Endothelial cell of umbilical vein (primary cell): Measurements from ENCODE around the gene SWT1. TPM values are rescaled to one million over a fixed set of nuclear protein-coding genes. Genes with fewer than 3 reads are reported as not detected.

Source experiments
- BruUV-seq: library from RNA; stranded (reverse); fragments of 400-500 nt; replicated peaks from 2 replicates; lab custom pipeline; 2021; lab: Mats Ljungman, UMichigan
- CTCF ChIA-PET: fragments of 300-600, 350-600 bp; sonication (Branson Sonifier 250); formaldehyde crosslinking; loops from one replicate; lab custom pipeline; 2021; ENCODE audit warnings: antibody characterized with exemption, inconsistent platforms; lab: Charles Lee
- POLR2A ChIA-PET: fragments of 300-600, 350-600 bp; sonication (Branson Sonifier 250); formaldehyde crosslinking; loops from one replicate; lab custom pipeline; 2021; ENCODE audit warnings: antibody characterized with exemption, inconsistent platforms; lab: Charles Lee
- DNase-seq: peaks from one replicate; pipeline ENCODE4 v3.0.0-alpha.2; 2011; ENCODE audit warnings: low read depth, low spot score
- FAIRE-seq: peaks from 2 replicates; lab custom pipeline; 2011; peaks lifted over from hg19 to GRCh38; lab: Jason Lieb, UNC
- H2AFZ ChIP-seq: 2 replicates; pipeline ENCODE4 v1.6.0; 2012; ENCODE audit warnings: low read depth, low read length, control low read depth, inconsistent platforms
- H3K27ac ChIP-seq: 2 replicates; pipeline ENCODE4 v1.5.1; 2011; ENCODE audit warnings: low read depth, mild to moderate bottlenecking, control low read depth, low read length, moderate library complexity; ENCODE audit not compliant: insufficient read depth
- H3K27me3 ChIP-seq, 2 experiments: 2 replicates each; pipeline versions ENCODE4 v1.6.0 to v1.6.1; 2011; ENCODE audit warnings: low read length in 2 of 2, mixed read lengths in 1 of 2; ENCODE audit not compliant: control insufficient read depth in 2 of 2, insufficient read depth in 2 of 2
- H3K36me3 ChIP-seq, 2 experiments: 2 replicates in 1 of 2; 3 replicates in 1 of 2; pipeline ENCODE4 v1.5.1; 2011; ENCODE audit warnings: low read length in 2 of 2, mild to moderate bottlenecking in 1 of 2, moderate library complexity in 1 of 2; ENCODE audit not compliant: control insufficient read depth in 2 of 2, insufficient read depth in 2 of 2; ENCODE audit errors: extremely low read depth in 1 of 2
- H3K4me1 ChIP-seq: 3 replicates; pipeline ENCODE4 v1.5.1; 2011; ENCODE audit warnings: mild to moderate bottlenecking, low read length; ENCODE audit not compliant: control insufficient read depth, insufficient read depth; ENCODE audit errors: extremely low read depth
- H3K4me2 ChIP-seq: 2 replicates; pipeline ENCODE4 v1.6.1; 2011; ENCODE audit warnings: low read length, control low read depth, mixed read lengths; ENCODE audit not compliant: insufficient read depth
- H3K4me3 ChIP-seq, 3 experiments: fragments of 200-600 bp in 1 of 3; sonication (generic), shearing (Covaris generic) in 1 of 3; replicated peaks in 1 of 3; 2 replicates each; pipeline ENCODE4 v1.5.1; 2011 to 2016; ENCODE audit warnings: control low read depth in 3 of 3, low read length in 3 of 3, mild to moderate bottlenecking in 2 of 3, inconsistent platforms in 1 of 3, low read depth in 1 of 3, moderate library complexity in 1 of 3; ENCODE audit not compliant: insufficient read depth in 1 of 3
- H3K79me2 ChIP-seq: 2 replicates; pipeline ENCODE4 v1.6.0; 2012; ENCODE audit warnings: low read length, inconsistent platforms; ENCODE audit not compliant: control insufficient read depth, insufficient read depth
- H3K9ac ChIP-seq: replicated peaks from 2 replicates; pipeline ENCODE3; 2011; ENCODE audit warnings: low read length, control low read depth; ENCODE audit not compliant: insufficient read depth; ENCODE audit errors: extremely low read depth
- H3K9me1 ChIP-seq: replicated peaks from 3 replicates; pipeline ENCODE4 v1.6.0; 2011; ENCODE audit warnings: mild to moderate bottlenecking, low read length; ENCODE audit not compliant: control insufficient read depth, insufficient read depth; ENCODE audit errors: extremely low read depth
- H3K9me3 ChIP-seq: replicated peaks from 2 replicates; pipeline ENCODE4 v1.5.1; 2012; ENCODE audit warnings: low read length, inconsistent platforms; ENCODE audit not compliant: control insufficient read depth, insufficient read depth
- H4K20me1 ChIP-seq: replicated peaks from 2 replicates; pipeline ENCODE3; 2011; ENCODE audit warnings: mild to moderate bottlenecking, low read length; ENCODE audit not compliant: control insufficient read depth, insufficient read depth; ENCODE audit errors: extremely low read depth
- CTCF ChIP-seq, 2 donors: IDR thresholded peaks; 1 replicate in 1 of 2; 2 replicates in 1 of 2; pipeline ENCODE4 v1.5.1; 2011; ENCODE audit warnings: low read length in 2 of 2, mild to moderate bottlenecking in 2 of 2, moderate library complexity in 2 of 2, control low read depth in 1 of 2, inconsistent platforms in 1 of 2, low read depth in 1 of 2; ENCODE audit not compliant: insufficient read depth in 1 of 2; ENCODE audit errors: extremely low read depth in 1 of 2
- EZH2 ChIP-seq: IDR thresholded peaks from 2 replicates; pipeline ENCODE4 v1.6.1; 2012; ENCODE audit warnings: borderline replicate concordance, low read depth, mild to moderate bottlenecking, moderate library complexity, low read length, inconsistent platforms; ENCODE audit not compliant: severe bottlenecking
- FOS ChIP-seq: IDR thresholded peaks from 2 replicates; pipeline ENCODE4 v1.6.1; 2011; ENCODE audit warnings: mild to moderate bottlenecking, low read length, moderate library complexity, borderline replicate concordance; ENCODE audit not compliant: insufficient read depth
- GATA2 ChIP-seq: IDR thresholded peaks from 2 replicates; pipeline ENCODE4 v1.7.0; 2011; ENCODE audit warnings: low read depth, mild to moderate bottlenecking, moderate library complexity, mixed read lengths, low read length; ENCODE audit not compliant: insufficient read length, insufficient read depth
- JUN ChIP-seq: IDR thresholded peaks from 2 replicates; pipeline ENCODE4 v1.6.1; 2011; ENCODE audit warnings: borderline replicate concordance, low read depth; ENCODE audit not compliant: insufficient read length, insufficient read depth
- MAX ChIP-seq: IDR thresholded peaks from 2 replicates; pipeline ENCODE4 v1.6.1; 2011; ENCODE audit not compliant: insufficient read depth, insufficient read length
- MYC ChIP-seq: IDR thresholded peaks from one replicate; pipeline ENCODE4 v1.6.1; 2011; ENCODE audit warnings: mild to moderate bottlenecking, low read depth, low read length
- POLR2A ChIP-seq: IDR thresholded peaks from 2 replicates; pipeline ENCODE4 v1.6.1; 2012; ENCODE audit warnings: low read depth, mild to moderate bottlenecking, control low read depth, low read length
- POLR2AphosphoS5 ChIP-seq: IDR thresholded peaks from 2 replicates; pipeline ENCODE4 v1.6.1; 2012; ENCODE audit warnings: low read depth, mild to moderate bottlenecking, control low read depth, low read length, moderate library complexity; ENCODE audit not compliant: insufficient read depth
- dilution Hi-C: fragments of 300-500 bp; cut with MboI; formaldehyde crosslinking; loops from one replicate; pipeline ENCODE4 v1.15.0; 2019; ENCODE audit warnings: low sequenced_read_pairs; ENCODE audit not compliant: extremely low pct_ligation_motif_present
- intact Hi-C: fragments of 100-400 bp; cut with micrococcal nuclease; formaldehyde crosslinking; loops from one replicate; pipeline ENCODE4 v1.10.0; 2022
- polyA plus RNA-seq, 4 experiments: library from polyadenylated mRNA; depleted of rRNA in 3 of 4; stranded (reverse) in 3 of 4; unstranded in 1 of 4; fragments of >200 nt; gene quantifications; 2 replicates each; pipeline versions ENCODE4 v1.2.1 to v1.2.3, GENCODE V29; 2011 to 2012; ENCODE audit warnings: missing spikeins in 1 of 4
- total RNA-seq: library from RNA; stranded (reverse); gene quantifications from 2 replicates; pipeline ENCODE4 v1.2.3, GENCODE V29; 2021

SWT1 gene
- total and polyA plus RNA-seq, 2 donors (not counting 3 experiments of a cell fraction or from before 2014, with no cell fraction given) = 1.0 to 4.3 TPM

- Histone ChIP-seq H3K4me3 (no peak overlapping the region), H3K9me1 (no peaks in the 10 kb centered on the region), H3K9ac (no peak overlapping the region), H3K4me2 (no peak overlapping the region), H4K20me1 (no peaks in the 10 kb centered on the region), H3K9me3 (no peaks in the 10 kb centered on the region), H3K27me3 (no peaks in the 10 kb centered on the region), H3K4me1 (no peaks in the 10 kb centered on the region), H3K27ac (no peak overlapping the region), H3K79me2 (no peaks in the 10 kb centered on the region), H2AFZ (no peak overlapping the region), H3K36me3 (no peaks in the 10 kb centered on the region)
- BruUV-seq = no TSS peak
- dilution Hi-C loops (no loop called here), intact Hi-C loops (no loop called here)
- no peak for DNase-seq
- CTCF ChIA-PET = no interaction called here
- POLR2A ChIA-PET = no interaction called here
- TF ChIP-seq MAX (no peak), POLR2AphosphoS5 (no peak), EZH2 (no peak), GATA2 (no peak), JUN (no peak), MYC (no peak), CTCF (IDR thresholded peaks at IDR 0.05; ENCODE audit: extremely low read depth in 1 of 2, insufficient read depth in 1 of 2, low read depth in 1 of 2, low read length in 2 of 2) (no peak), POLR2A (no peak), FOS (no peak)
- no peak for FAIRE-seq
Measured at GRCh38 chr1:185224132-185224531, 67.2 kb downstream of the SWT1 start.
